ENCODE data around the gene SCO2. TPM values are rescaled to one million over a fixed set of nuclear protein-coding genes. Genes with fewer than 3 reads are reported as not detected.

Gene SCO2
- total RNA-seq, 2 donors from 2014 or later, result 1.8 to 5.8 TPM

DNA sequence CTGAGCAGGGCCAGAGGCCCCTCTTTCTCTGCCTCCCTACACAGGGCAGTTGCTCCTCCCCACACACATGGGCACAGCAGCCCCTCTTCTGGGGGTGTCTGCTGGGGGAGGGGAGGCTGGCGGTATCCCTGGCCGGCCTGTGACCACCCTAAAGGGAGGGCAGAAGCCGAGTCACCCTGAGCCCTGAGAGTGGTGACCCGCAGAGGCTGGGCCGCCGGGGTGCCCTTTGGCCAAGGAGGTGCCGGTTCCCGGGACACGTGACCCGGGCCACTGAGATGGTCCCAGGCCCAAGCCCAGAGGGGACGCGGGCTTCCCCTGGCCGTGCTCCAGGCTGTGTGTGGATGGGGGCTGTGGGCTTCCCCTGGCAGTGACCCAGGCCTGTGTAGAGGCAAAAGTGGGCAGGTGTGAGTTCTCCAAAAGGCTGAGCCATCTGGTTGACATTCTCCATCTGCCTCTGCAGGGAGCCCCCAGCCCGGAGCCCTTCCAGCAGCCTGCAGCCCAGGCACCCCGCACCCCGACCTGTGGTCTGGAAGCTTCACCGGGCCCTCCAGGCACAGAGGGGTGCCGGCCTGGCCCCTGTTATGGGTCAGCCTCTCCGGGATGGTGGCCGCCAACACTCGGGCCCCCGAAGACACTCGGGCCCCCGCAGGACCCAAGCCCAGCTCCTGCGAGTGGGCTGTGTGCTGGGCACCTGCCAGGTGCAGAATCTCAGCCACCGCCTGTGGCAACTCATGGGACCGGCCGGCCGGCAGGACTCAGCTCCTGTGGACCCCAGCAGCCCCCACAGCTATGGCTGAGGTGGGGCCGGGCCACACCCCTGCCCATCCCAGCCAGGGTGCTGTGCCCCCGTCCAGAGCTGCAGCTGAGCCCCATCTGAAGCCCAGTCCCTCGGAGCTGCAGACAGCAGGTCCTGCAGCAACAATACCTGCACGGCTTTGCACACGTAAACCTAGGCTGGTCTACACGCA, 43.0 kb downstream of the SCO2 start:
- TF ChIP-seq, protein P1, sequence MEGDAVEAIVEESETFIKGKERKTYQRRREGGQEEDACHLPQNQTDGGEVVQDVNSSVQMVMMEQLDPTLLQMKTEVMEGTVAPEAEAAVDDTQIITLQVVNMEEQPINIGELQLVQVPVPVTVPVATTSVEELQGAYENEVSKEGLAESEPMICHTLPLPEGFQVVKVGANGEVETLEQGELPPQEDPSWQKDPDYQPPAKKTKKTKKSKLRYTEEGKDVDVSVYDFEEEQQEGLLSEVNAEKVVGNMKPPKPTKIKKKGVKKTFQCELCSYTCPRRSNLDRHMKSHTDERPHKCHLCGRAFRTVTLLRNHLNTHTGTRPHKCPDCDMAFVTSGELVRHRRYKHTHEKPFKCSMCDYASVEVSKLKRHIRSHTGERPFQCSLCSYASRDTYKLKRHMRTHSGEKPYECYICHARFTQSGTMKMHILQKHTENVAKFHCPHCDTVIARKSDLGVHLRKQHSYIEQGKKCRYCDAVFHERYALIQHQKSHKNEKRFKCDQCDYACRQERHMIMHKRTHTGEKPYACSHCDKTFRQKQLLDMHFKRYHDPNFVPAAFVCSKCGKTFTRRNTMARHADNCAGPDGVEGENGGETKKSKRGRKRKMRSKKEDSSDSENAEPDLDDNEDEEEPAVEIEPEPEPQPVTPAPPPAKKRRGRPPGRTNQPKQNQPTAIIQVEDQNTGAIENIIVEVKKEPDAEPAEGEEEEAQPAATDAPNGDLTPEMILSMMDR (IDR thresholded peaks at IDR 0.05), result no peak
- peak overlapping the region; percentile 52 for H3K4me3 ChIP-seq
- no peaks in the 10 kb centered on the region for H3K36me3 ChIP-seq
- intact Hi-C loops (cut with DNase I), result no loop called here
- H3K9ac ChIP-seq (ENCODE audit: low read depth in 2 of 2, low read length in 2 of 2), result peak overlapping the region; percentile 51 to 78
- no peak overlapping the region for H3K27ac ChIP-seq
- H3K4me1 ChIP-seq, result peaks cover 15% of the 10 kb centered on the region
- DNase-seq, result no peak
- no peaks in the 10 kb centered on the region for H3K9me3 ChIP-seq
- peaks cover 27% of the 10 kb centered on the region for H3K27me3 ChIP-seq

DNA sequence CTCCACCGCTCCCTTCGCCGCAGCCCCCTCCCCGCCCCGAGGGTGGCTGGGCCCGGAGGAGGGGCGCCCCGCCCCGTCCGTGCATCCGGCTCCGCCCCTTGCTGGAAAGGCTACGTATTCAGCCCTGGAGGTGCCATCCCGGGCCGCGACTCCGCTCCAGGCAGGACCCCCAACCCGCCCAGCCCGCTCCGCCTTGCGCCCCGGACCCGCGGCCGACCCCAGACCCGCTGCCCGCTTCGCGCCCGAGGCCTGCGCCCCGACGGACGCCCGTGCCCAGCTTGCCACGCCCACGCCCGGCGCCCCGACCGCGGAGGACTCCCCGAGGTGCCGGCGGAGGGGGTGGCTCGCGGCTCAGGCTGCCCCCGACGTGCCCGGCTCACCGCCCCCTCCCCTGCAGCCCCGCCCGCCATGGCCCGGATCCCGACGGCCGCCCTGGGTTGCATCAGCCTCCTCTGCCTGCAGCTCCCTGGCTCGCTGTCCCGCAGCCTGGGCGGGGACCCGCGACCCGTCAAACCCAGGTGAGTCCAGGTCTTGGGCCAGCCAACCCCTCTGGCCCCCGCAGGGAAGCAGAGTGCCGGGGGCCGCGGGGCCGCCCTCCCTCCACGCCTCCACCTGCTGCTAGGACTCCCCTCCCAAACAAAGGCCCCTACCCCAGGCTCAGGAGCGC, 43.8 kb downstream of the SCO2 start, which contains the start of gene ADM2:
TSS of gene ADM2 (plus strand) at position 104 of the 667 bp plus-strand sequence. CDS start at position 409, 305 bp downstream.
- H3K9ac ChIP-seq (ENCODE audit: low read depth in 2 of 2, low read length in 2 of 2), result peak within 1 kb of the TSS; percentile 51 to 78
- DNase-seq, result peak; percentile 67
- H3K9me3 ChIP-seq, result no peaks in the 10 kb centered on the region
- H3K27ac ChIP-seq, result no peak within 1 kb of the TSS
- intact Hi-C loops (cut with DNase I), result no loop called here
- H3K36me3 ChIP-seq, result no peaks in the 10 kb centered on the region
- H3K4me1 ChIP-seq, result peaks cover 15% of the 10 kb centered on the region
- H3K27me3 ChIP-seq, result peaks cover 27% of the 10 kb centered on the region
- peak within 1 kb of the TSS; percentile 52 for H3K4me3 ChIP-seq
- TF ChIP-seq, protein P1 (IDR thresholded peaks at IDR 0.05), result no peak

DNA sequence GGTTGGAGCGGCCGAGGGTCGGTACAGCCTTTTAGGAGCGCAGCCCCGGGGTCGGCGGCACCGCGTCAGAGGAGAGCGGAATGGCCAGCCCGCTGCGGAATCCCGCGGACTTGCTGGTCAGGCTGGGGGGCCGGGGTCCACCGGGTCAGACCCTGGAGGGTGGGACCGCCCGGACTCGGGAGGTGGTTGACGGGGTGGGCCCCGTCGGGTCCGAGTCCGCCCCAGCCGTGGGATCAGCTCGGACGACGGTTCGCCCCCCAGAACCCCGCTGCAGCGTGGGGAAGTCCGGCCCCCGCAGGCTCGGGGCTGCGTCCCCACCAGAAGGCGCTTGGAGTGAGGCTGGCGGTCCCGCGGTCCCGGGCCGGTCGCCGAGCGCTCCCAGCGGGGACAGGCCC, 44.4 kb downstream of the SCO2 start:
- Histone ChIP-seq H3K9me3 (no peaks in the 10 kb centered on the region), H3K36me3 (no peaks in the 10 kb centered on the region), H3K4me3 (peak overlapping the region; percentile 52), H3K27me3 (peaks cover 27% of the 10 kb centered on the region), H3K27ac (no peak overlapping the region), H3K4me1 (peaks cover 15% of the 10 kb centered on the region), H3K9ac (ENCODE audit: low read depth in 2 of 2, low read length in 2 of 2) (peak overlapping the region in 1 of 2 donors; percentile 78)
- TF ChIP-seq, protein P1 (IDR thresholded peaks at IDR 0.05), result no peak
- DNase-seq, result no peak
- intact Hi-C loops (cut with DNase I), result no loop called here

DNA sequence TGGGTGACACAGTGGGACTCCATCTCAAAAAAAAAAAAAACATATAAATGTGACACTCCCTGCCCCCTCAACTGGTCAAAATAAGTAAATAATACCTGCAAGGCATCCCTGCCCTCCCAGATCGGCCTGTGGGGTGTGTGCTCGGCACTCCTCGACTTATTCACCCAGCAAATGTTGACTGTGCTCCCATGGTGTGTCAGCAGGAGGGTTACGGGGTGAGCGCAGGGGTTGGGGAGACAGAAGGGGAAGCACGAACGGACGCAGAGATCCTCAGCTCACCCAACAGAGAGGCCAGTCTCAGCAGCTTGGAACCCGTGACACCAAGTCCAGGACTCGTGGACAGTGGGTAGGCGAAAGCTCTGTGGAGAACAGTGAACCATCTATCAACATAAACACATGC, 45.7 kb downstream of the SCO2 start:
- TF ChIP-seq, protein P1 (IDR thresholded peaks at IDR 0.05), result no peak
- peaks cover 27% of the 10 kb centered on the region for H3K27me3 ChIP-seq
- intact Hi-C loops (cut with DNase I), result no loop called here

DNA sequence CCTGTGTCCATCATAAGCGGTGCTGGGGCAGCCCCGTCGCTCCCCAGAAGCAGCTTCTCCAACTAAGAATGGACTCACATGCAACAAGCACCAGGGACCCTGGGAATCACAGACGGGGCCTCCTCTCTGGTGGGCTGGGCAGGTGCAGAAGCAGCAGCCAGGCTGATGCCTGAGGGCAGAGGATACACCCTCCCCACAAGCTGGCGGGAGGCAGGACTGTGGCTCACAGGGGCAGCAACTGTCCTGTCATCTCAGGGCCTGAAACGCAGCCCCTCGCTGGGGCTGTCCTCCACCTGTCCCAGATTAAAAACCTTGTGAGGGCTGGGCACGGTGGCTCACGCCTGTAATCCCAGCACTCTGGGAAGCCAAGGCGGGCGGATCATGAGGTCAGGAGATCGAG, 47.5 kb downstream of the SCO2 start:
- Histone ChIP-seq H3K27me3 (peaks cover 27% of the 10 kb centered on the region), H3K9ac (ENCODE audit: low read depth in 2 of 2, low read length in 2 of 2) (no peak overlapping the region), H3K27ac (no peak overlapping the region), H3K4me1 (peaks cover 24% of the 10 kb centered on the region), H3K36me3 (no peaks in the 10 kb centered on the region), H3K9me3 (no peaks in the 10 kb centered on the region), H3K4me3 (no peak overlapping the region)
- intact Hi-C loops (cut with DNase I), result no loop called here
- DNase-seq, result no peak
- TF ChIP-seq, protein P1 (IDR thresholded peaks at IDR 0.05), result no peak

More for the DNA sequence above, 45.7 kb downstream of the SCO2 start:
- Histone ChIP-seq H3K4me3 (no peak overlapping the region), H3K9ac (ENCODE audit: low read depth in 2 of 2, low read length in 2 of 2) (no peak overlapping the region), H3K27ac (no peak overlapping the region), H3K4me1 (peaks cover 19% of the 10 kb centered on the region), H3K9me3 (no peaks in the 10 kb centered on the region), H3K36me3 (no peaks in the 10 kb centered on the region)
- no peak for DNase-seq

Measured in colonic mucosa (tissue), 4 donors.